HG02623 (cell line): ENCODE data around the gene ARMH1.
"Not testable (repeated sequence)": the region's sequence is repeated elsewhere in the genome, so short reads cannot be mapped to it uniquely, and the experiment has no call there.

Experiments
- ATAC-seq: cut with Tn5 transposase; IDR thresholded peaks from one replicate; pipeline ENCODE4 v1.9.1; 2021; ENCODE audit warnings: moderate library complexity; ENCODE audit not compliant: unreplicated experiment

ARMH1 gene

GRCh38 chr1:44719318-44719717 is 44.8 kb downstream of the ARMH1 start:
- ATAC-seq = no peak

- ATAC-seq = no peak
These were observed 45.8 kb downstream of the ARMH1 start for GRCh38 chr1:44720281-44720680.

GRCh38 chr1:44721485-44722361 is 47.2 kb downstream of the ARMH1 start:
- ATAC-seq = peak; percentile 60

- no peak for ATAC-seq
These were observed 48.5 kb downstream of the ARMH1 start for GRCh38 chr1:44723064-44723463.

DNA sequence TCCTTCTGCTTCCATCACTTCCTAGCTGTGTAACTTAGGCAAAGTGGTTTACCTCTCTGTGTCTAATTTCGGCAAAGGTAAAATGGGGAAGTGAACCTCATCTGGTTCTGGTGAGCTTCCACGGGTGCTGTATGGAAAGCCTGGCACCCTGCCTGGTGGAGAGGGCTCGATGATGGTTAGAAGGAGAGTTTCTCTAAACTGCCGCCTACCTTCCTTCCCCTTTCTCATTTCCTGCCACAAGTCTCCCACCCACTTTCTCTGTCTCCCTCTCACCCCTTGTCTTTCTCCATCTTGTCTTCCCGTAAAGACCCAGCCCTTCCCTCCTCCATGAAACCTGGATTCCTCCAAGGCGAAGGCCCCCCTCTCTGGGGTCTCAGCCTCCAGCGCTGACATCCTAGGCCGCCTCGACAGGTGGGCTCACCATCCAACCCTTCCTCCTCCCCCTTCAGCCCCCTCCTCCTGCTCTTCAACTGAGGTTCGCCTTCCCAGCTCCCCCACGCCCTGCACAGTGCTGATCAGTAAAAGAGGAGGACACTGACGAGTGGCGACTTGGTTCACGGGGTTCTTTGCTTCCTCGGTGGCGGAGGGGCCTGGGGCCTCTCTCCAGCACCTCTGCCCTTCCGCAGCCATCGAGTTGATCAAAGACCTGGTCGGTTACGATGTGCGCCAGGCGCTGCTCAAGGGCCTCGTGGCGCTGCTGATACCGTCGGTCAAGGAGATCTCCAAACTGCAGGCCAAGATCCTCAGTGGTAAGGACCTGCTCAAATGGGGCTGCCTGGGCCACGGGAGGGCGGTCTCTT is 49.2 kb downstream of the ARMH1 start:
- no peak for ATAC-seq

DNA sequence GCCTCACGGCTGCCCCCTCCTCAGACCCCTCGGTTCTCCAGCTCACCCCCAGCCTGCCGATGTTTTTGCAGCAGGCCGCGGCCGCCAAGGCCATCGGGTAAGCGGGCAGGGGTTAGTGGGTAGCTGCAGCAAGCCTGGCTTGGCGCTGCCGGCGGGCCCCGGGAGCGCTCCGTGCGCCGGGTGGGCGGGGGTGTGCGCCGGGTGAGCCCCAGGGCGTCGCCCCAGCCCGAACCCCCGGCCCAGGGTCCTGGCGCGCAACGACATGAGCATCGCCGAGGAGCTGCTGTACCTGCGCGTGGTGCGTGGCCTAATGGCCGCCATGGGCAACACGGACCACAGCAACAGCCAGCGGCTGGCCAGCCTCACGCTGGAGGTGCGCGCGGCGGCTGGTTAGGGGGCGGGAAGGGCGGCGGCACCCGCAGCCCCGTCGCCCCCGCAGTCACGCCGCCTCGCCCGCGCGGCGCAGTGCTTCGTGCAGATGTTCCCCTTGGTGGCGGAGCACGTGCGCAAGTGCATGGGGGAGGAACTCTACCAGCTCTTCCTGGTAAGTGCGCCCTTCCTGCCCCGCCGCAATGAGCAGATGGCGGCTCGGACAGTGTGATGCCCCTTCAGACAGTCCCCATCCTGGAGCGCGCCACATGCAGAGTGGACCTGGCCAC is 49.9 kb downstream of the ARMH1 start:
- no peak for ATAC-seq

DNA sequence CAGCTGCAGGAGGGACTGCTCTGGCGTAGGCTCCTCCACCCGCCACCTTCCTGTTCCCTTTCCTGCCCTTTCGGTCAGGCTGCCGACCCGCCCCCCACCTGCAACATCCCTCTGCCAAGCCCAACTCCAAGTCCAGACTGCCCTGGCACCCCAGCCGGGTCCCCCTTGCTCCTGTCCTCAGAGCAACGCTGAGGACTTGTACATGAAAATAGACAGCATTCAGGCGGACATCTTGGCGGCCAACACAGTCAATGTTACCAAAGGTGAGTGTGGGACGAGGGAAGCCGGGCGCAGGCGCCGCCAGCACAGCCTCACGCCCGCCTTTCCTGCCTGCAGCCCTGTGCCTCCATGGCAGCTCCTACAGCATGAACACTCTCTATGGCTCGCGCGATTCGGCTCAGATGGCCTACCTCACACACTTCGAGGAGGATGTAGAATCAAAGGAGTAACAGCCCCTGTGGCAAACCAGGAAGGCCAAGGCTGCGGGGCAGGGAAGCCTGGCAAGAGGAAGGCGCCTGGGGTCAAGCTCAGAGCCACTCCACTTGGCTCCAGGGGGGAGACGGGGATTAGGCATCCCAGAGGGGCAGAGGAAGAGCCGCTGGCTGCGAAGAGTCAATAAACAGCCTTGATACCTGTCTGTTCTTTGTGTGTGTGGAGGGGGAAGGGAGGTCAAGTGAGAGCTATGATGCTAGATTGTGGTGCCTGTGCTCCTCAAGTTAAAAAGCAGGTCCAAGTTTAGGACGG is 50.6 kb downstream of the ARMH1 start:
- no peak for ATAC-seq

DNA sequence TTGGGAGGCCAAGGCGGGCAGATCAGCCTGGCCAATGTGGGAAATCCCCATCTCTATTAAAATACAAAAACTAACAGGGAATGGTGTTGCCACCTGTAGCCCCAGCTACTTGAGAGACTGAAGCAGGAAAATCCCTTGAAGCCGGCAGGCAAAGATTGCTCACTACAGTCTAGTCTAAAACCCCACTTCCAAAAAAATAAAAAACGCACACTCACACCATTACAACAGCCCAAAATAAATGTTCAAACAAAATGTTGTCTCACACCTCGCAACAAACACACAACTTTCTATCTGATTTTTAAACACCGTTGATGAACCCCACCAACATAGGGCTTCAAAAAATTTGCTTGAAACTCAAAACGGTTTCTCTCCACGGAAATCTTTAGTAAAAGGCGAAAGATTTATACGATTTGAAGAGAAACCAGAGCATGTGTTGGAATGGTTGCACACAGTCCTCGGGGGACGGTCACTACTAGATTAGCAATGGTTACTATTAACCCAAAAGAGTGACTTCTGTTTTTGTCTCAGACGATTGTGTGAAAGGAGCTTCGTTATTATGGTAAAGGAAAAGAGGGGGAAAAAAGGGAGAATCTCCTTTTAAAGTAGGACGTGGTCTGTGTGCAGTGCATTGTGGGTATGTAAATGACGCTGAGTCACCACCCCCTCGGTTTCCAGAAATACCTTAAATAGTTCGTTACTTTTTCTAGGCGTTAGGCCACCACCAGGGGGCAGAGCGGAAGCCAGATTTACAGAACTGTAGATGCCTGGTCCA is 56.4 kb downstream of the ARMH1 start, which contains the start of gene RNU5D-1:
Gene RNU5D-1 (minus strand): TSS at position 430 of the 772 bp plus-strand sequence.
- peak; percentile 59 for ATAC-seq

GRCh38 chr1:44733365-44733764 is 58.9 kb downstream of the ARMH1 start:
- ATAC-seq = no peak

DNA sequence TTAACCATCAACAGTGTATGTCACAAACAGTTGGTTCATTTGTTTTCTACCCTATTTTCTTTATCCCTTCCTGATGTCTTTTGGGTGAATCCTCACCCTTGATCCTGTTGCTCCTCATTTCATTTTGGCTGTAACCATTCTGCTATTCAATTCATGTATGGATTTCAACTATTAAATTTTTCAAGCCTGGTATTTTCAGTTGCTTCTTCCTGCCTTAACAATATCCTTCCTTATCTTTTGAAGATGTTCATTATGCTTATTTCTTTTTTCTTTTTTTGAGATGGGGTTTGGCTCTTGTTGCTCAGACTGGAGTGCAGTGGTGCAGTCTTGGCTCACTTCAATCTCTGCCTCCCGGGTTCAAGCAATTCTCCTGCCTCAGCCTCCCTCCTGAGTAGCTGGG is 59.3 kb downstream of the ARMH1 start:
- no peak for ATAC-seq

DNA sequence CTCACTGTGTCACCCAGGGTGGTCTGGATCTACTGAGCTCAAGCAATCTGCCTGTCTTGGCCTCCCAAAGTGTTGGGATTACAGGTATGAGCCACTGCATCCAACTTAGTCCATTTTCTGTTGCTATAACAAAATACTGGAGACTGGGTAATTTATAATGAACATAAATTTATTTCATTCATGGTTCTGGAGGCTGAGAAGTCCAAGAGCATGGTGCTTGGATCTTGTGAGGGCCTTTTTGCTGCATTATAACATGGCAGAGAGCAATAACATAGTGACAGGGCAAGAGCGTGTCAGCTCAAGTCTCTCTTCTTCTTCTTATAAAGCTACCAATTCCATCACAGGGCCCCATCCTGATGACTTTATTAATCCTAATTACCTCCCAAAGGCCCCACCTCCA is 61.5 kb downstream of the ARMH1 start:
- no peak for ATAC-seq

DNA sequence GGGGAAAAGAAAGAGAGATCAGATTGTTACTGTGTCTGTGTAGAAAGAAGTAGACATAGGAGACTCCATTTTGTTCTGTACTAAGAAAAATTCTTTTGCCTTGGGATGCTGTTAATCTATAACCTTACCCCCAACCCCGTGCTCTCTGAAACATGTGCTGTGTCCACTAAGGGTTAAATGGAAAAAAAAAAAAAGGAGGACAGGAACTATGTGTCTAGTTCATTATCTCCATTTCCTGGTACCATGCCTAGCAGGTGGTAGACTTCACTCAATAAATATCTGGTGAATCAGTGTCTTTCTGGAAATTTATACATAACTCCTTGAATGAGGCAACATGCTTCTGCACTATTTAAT is 64.4 kb downstream of the ARMH1 start:
- ATAC-seq = not testable (repeated sequence)

DNA sequence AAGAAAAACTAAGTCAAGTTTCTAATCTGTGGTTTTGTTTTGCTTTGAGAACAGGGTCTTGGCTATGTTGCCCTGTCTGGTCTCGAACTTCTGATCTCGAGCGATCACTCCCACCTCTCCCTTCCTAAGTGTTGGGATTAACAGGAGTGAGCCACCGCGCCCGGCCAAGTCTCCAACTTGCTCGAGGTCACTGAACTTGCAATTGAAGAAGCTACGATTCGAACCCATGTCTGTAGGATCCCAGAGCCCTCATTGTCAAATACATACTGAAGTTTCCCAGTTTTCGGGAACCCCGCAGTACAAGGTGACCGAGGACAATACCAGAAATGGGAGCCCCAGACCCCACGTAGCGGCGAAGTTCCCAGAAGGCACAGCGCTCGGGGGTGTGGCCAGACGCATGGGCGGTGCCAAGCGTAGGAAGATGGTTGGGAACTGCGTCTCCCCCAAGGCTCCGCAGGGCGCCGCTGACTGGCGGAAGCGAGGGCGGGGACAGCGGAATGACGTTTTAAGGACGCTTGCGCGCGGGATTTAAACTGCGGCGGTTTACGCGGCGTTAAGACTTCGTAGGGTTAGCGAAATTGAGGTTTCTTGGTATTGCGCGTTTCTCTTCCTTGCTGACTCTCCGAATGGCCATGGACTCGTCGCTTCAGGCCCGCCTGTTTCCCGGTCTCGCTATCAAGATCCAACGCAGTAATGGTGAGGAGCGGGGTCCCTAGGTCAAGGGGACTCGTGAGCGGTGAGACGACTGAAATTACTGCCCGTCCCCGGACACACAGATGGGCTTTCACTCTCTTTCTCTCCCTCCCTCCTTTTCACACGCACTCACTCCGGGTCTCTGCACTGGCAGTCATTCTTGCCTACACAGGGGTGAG is 65.0 kb downstream of the ARMH1 start, which contains the start of gene KIF2C:
Gene KIF2C (plus strand): TSS at position 531 of the 872 bp plus-strand sequence. CDS start 96 bp downstream, at position 627.
- peak; percentile 95 for ATAC-seq

GRCh38 chr1:44740179-44740617 is 65.7 kb downstream of the ARMH1 start:
- no peak for ATAC-seq

GRCh38 chr1:44743211-44743610 is 68.7 kb downstream of the ARMH1 start:
- ATAC-seq = no peak

DNA sequence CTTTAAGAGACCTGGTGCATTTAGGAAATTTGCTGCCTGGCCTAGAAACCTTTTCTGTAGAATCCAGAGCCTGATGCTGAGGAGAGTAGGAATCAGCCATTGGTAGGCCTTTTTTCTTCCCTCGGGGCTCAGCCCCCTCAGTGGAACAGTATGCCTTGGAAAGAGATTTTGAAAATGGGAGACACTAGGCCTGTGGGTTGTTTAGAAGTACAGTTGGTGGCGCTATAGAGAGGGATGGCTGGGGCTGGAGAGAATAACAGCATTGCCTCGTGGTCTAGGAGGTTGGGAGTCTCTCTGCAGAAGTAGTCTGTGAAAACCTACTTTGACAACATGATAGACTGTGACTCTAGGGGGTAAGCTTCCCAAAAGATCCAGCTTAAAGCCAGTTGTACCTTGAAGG is 73.4 kb downstream of the ARMH1 start:
- ATAC-seq = no peak

DNA sequence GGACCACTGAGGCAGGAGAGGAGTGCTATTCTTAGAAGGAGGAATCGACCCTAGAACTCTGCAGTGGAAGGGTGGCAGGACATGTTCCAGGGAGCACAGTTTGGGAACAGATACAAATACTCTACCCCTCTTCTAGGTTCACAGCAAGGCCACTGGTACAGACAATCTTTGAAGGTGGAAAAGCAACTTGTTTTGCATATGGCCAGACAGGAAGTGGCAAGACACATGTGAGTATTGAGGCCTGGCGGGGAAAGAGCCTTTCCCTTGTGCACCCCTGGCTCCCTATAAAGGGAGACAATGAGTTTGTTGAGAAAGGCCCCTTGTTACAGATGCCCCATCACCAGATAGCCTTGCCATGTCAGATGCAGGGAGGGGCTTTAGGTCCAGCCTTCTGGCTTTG is 82.9 kb downstream of the ARMH1 start:
- ATAC-seq = no peak

DNA sequence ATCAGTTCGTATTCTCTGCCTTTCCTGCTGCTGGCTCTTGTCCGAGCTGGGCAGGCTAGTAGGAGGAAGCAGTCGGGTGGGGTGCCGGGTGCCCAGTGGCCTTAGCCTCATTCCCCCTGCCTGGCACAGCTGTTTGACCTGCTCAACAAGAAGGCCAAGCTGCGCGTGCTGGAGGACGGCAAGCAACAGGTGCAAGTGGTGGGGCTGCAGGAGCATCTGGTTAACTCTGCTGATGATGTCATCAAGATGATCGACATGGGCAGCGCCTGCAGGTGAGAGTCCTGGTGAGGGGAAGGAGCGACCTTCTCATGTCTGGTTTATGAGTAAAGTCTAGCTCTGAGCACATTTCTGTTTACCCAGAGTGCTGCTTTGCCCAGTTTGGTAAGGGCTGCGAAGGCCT is 84.6 kb downstream of the ARMH1 start:
- no peak for ATAC-seq

DNA sequence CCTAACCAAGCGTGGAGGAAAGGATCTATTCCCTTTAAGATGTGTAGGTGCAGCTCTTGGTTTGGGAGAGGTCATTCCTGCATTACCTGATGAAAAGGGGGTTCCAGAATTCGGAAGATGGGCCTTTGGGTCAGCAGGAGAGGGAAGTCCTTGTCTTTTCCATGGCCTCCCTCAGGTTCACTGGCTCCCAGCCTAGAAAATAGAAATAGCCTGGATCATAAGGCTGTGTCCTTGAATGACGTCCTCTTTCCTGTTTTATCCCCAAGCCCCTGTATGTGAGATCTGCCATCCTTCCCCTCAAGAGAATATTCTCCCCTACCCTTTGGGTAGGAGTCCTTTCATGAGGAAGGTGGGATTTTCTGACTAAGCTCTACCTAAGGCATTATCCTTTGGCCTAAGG is 86.4 kb downstream of the ARMH1 start:
- ATAC-seq = no peak
